ENCODE data around the gene NOS1. TPM values are rescaled to one million over a fixed set of nuclear protein-coding genes. Genes with fewer than 3 reads are reported as not detected.

The NOS1 gene
- total RNA-seq, 1 experiment from 2014 or later = 2.3 TPM

DNA sequence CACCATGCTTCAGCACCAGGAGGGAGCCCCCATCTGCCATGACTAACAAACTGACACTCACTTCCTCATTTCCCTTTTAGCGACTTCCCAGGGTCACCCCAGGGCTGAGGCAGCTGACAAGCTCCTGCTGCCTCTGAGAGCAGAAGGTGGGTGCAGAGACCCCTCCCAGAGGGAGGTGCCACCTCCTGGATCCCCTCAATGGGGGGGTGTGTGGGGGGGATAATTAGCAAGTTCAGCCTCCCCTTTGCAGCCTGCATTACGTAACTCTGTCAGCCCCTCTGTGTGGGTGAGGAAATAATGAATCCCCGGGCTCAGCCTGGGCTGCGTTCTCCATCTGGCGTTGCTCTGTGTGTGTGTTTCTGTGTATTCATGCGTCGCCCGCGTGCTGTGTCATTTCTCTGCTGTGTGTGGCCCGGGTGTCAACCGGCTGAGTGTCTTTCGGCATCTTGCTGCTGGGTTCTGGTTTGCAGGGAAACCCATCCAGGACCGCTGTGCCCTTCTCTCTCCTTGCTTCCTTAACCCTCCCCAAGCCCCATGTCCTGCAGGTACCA lies 28.0 kb downstream of the NOS1 start:
- no peak overlapping the region for H4K5ac ChIP-seq (ENCODE audit: insufficient read length, low read depth, low read length)
- H3K4ac ChIP-seq (ENCODE audit: low read depth, low read length) = no peak overlapping the region
- H3K23ac ChIP-seq (ENCODE audit: insufficient read length, low read depth, low read length) = no peak overlapping the region
- Mint-ChIP-seq H3K4me3 (no peak overlapping the region), H3K27ac (no peak overlapping the region), H3K9me3 (no peaks in the 10 kb centered on the region), H3K4me1 (peaks cover 2 to 18% of the 10 kb centered on the region in 2 experiments), H3K36me3 (ENCODE audit: insufficient read depth in 1 of 3, low read depth in 3 of 3) (no peaks in the 10 kb centered on the region), H3K27me3 (ENCODE audit: low read depth) (peaks cover 1% of the 10 kb centered on the region; the same call in 1 of the 2 replicates)
- no peak overlapping the region for H2BK5ac ChIP-seq (ENCODE audit: insufficient read length, low read length)
- no peaks in the 10 kb centered on the region for H4K20me1 ChIP-seq (ENCODE audit: control insufficient read depth, insufficient read depth, insufficient read length)
- no peak overlapping the region for H3T11ph ChIP-seq (ENCODE audit: low read length)
- no peak overlapping the region for H2BK20ac ChIP-seq (ENCODE audit: low read depth, low read length, poor library complexity, severe bottlenecking)
- TF ChIP-seq, protein P1, sequence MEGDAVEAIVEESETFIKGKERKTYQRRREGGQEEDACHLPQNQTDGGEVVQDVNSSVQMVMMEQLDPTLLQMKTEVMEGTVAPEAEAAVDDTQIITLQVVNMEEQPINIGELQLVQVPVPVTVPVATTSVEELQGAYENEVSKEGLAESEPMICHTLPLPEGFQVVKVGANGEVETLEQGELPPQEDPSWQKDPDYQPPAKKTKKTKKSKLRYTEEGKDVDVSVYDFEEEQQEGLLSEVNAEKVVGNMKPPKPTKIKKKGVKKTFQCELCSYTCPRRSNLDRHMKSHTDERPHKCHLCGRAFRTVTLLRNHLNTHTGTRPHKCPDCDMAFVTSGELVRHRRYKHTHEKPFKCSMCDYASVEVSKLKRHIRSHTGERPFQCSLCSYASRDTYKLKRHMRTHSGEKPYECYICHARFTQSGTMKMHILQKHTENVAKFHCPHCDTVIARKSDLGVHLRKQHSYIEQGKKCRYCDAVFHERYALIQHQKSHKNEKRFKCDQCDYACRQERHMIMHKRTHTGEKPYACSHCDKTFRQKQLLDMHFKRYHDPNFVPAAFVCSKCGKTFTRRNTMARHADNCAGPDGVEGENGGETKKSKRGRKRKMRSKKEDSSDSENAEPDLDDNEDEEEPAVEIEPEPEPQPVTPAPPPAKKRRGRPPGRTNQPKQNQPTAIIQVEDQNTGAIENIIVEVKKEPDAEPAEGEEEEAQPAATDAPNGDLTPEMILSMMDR (conservative IDR thresholded peaks at IDR 0.05) = no peak
- H3K79me1 ChIP-seq (ENCODE audit: insufficient read depth, low read depth, low read length, poor library complexity, severe bottlenecking) = no peaks in the 10 kb centered on the region
- H3K14ac ChIP-seq (ENCODE audit: insufficient read depth, low read length) = no peak overlapping the region
- no peak overlapping the region for H3K4me2 ChIP-seq (ENCODE audit: insufficient read depth, insufficient read length, low read length)
- H3K4me1 ChIP-seq (ENCODE audit: insufficient read depth, low read length) = no peaks in the 10 kb centered on the region
- H3K79me2 ChIP-seq (ENCODE audit: insufficient read depth, low read length) = no peaks in the 10 kb centered on the region
- H4K91ac ChIP-seq (ENCODE audit: insufficient read length, low read depth, low read length) = no peak overlapping the region
- H2BK120ac ChIP-seq (ENCODE audit: low read depth, low read length, poor library complexity, severe bottlenecking) = no peak overlapping the region
- no peak overlapping the region for H2AFZ ChIP-seq (ENCODE audit: low read length)
- no peak overlapping the region for H2BK15ac ChIP-seq (ENCODE audit: low read depth, low read length)
- no CpG with 5 or more reads among the region's 13 CpGs for WGBS (ENCODE audit: extremely low coverage, insufficient read length, low lambda C conversion rate)
- H3K27ac ChIP-seq (ENCODE audit: insufficient read length, low read depth, low read length) = no peak overlapping the region
- H3K18ac ChIP-seq (ENCODE audit: insufficient read length, low read depth, low read length) = no peak overlapping the region
- no peaks in the 10 kb centered on the region for H3K23me2 ChIP-seq (ENCODE audit: insufficient read length, low read depth, low read length, poor library complexity, severe bottlenecking)
- no peaks in the 10 kb centered on the region for H3K27me3 ChIP-seq (ENCODE audit: insufficient read depth, low read length)
- no peak overlapping the region for H2BK12ac ChIP-seq (ENCODE audit: insufficient read length, low read depth, low read length)
- no peak overlapping the region for H3K56ac ChIP-seq (ENCODE audit: insufficient read length, low read depth, low read length)
- H3K9me3 ChIP-seq (ENCODE audit: control insufficient read depth, low read depth, low read length) = no peaks in the 10 kb centered on the region
- DNase-seq = no peak
- H3K9ac ChIP-seq (ENCODE audit: extremely low read depth, insufficient read length, low read length) = no peak overlapping the region
- H4K8ac ChIP-seq (replicated peaks; ENCODE audit: insufficient read length, low read depth, low read length) = no peak overlapping the region
- no peak overlapping the region for H2AK5ac ChIP-seq (ENCODE audit: insufficient read length, low read length)
